HG02970 (cell line): ENCODE results near the gene DNAH5.
"Not testable (repeated sequence)": the region's sequence is repeated elsewhere in the genome, so short reads cannot be mapped to it uniquely, and the experiment has no call there.

ENCODE experiments used
- ATAC-seq: cut with Tn5 transposase; IDR thresholded peaks from one replicate; pipeline ENCODE4 v1.9.1; 2021; ENCODE audit warnings: mild to moderate bottlenecking, moderate library complexity, moderate number of reproducible peaks; ENCODE audit not compliant: unreplicated experiment, low FRiP score

Gene DNAH5, protein sequence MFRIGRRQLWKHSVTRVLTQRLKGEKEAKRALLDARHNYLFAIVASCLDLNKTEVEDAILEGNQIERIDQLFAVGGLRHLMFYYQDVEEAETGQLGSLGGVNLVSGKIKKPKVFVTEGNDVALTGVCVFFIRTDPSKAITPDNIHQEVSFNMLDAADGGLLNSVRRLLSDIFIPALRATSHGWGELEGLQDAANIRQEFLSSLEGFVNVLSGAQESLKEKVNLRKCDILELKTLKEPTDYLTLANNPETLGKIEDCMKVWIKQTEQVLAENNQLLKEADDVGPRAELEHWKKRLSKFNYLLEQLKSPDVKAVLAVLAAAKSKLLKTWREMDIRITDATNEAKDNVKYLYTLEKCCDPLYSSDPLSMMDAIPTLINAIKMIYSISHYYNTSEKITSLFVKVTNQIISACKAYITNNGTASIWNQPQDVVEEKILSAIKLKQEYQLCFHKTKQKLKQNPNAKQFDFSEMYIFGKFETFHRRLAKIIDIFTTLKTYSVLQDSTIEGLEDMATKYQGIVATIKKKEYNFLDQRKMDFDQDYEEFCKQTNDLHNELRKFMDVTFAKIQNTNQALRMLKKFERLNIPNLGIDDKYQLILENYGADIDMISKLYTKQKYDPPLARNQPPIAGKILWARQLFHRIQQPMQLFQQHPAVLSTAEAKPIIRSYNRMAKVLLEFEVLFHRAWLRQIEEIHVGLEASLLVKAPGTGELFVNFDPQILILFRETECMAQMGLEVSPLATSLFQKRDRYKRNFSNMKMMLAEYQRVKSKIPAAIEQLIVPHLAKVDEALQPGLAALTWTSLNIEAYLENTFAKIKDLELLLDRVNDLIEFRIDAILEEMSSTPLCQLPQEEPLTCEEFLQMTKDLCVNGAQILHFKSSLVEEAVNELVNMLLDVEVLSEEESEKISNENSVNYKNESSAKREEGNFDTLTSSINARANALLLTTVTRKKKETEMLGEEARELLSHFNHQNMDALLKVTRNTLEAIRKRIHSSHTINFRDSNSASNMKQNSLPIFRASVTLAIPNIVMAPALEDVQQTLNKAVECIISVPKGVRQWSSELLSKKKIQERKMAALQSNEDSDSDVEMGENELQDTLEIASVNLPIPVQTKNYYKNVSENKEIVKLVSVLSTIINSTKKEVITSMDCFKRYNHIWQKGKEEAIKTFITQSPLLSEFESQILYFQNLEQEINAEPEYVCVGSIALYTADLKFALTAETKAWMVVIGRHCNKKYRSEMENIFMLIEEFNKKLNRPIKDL (N-terminal part only)

DNA sequence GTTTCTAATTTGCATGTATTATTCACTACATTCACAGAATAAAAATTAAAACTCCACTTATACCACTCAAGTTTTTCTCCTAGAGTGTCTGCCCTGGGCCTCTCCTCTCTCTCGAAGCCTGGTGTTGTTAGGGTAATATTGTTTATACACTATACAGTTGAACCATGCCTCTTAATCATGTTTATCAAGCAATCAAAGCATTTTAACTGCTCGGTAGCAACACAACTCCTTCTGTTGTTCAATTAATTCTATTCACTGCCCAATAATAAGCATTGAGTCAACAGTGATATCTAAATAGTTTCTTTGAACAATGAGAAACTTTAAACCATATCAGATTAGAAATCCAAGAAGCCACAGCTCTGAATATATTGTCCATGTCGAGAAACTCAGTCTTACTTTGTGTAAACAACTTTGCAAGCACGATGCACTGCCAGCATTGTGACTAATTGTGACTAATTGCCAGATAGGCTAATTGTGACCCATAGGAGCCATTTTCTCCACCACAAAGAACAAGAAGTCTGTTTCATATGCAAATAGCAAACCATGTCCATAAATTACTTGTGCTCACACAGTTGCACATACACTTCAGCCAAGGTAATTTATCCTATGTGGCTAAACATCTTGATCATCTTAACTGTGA, at the start of gene DNAH5:
Gene DNAH5, minus strand, starts transcription at position 129 of the 640 bp plus-strand sequence. CDS start 250 bp downstream, outside the sequence.
- ATAC-seq: no peak

DNA sequence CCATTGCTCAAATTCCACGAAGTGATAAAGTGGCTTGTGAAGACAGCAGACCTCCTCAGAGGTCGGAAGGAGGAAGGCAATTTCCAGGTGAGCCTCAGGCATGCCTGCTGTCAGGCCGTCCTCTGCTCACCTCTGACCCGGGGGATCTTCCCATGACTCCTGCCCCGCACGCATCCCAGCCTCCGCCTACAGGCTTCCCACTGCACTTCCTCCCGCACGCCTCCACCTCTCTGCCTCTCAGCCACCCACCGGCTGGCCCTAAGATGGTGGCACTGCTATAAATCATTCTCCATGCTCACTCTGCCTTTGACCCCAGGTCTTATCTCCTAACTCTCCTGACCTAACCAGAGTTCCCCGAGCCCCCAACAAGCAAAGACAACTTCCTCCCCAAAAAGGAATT, 49.4 kb upstream of the DNAH5 start:
- ATAC-seq: no peak

DNA sequence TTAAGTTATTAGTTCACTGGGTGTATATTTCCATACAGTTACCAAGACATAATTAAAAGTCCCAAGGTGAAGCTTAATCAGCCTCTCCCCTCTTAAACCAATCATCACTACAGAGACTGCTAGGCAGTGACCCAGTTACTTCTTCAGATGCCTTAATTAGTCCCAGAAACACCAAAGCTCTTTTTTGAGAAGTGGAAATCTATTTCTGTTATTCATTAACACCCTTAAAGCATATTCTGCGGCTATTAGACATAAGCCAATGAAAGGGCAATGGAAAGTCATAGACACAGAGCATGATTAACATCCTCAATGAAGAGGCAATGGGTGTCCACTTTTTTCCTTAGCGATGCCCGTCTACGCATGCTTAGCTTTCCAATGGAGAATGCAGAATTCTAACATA, 48.3 kb upstream of the DNAH5 start:
- ATAC-seq: no peak

DNA sequence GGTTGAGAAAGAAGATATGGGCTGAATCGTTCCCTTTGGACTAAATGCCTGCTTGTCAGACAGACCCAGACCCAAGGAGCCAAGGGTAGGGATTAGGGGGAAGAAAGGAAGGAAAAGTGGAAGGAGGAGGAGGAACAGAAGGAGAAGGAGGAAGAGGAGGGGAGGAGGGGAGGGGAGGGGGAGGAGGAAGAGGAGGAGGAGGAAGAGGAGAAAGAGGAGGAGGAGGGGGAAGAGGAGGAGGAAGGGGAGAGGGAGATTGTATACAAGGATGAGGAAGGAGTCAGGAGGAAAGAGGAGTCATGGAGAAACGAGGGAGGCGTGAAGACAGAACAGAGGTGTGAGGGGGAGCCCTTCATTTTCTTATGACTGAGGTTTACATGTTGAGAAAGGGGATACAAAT, 46.9 kb upstream of the DNAH5 start:
- no peak for ATAC-seq

DNA sequence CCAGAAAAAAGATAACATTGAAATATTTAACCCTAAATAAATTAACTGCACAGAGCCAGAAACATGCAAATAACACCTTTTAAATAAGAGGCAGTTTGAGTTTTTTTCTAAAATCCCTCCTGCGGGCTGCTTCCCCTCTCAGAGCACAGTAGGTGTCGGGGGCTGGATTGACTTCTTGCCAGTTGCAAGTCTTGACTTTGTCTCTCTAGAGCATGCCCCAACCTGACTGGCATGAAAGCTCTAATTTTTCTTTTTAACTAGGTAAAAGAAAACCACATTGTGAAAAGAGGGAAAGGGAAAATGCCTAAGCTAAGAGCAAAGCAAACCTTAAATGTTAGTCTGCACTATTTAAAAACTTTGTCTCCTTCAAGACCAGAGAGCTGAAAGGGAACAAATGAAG, 46.4 kb upstream of the DNAH5 start:
- no peak for ATAC-seq

DNA sequence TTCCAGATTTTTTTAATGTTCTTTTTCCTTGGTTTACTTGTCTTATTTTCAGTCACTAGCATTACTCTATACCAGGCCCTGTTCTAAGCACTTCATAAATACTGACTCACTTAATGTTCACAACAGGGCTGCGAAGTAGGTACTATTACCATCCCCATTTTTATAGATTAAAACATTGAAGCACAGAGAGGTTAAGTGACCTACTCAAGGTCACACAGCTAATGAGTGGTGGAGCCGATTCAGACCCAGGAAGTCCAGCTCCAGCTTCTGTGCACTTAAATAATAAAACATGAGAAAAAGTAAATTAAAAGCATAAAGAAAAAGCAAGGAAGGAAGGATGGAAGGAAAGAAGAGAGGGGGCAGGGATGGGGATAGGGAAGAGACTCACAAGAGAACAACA, 45.3 kb upstream of the DNAH5 start:
- no peak for ATAC-seq

DNA sequence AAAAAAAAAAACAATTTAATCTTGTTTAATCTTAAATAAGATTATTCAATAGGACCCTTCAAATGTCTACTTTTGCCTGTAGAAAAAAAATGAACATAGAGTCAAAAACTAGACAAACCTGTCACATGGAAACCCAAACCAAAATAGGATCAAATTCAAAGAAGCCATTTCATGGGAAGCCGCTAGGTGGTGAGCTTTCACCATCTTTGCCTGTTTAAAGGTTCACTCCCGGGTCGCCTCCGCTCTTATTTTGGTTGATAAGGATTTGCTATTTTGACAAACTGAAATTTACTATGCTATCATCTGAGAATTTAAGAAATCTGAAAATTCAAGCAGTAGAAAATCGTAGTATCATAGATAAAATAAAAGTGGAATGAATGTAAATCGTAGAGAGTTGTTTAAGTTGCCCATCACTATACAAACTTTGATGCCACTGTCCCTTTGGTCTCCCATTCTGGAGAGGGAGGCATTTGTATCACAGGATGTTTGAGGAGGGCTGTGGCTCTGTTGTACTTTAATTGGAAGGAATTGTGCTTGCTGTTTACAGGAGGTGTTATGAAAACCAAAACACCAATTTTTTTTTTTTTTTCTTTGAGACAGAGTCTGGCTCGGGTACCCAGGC, 43.5 kb upstream of the DNAH5 start:
- no peak for ATAC-seq

DNA sequence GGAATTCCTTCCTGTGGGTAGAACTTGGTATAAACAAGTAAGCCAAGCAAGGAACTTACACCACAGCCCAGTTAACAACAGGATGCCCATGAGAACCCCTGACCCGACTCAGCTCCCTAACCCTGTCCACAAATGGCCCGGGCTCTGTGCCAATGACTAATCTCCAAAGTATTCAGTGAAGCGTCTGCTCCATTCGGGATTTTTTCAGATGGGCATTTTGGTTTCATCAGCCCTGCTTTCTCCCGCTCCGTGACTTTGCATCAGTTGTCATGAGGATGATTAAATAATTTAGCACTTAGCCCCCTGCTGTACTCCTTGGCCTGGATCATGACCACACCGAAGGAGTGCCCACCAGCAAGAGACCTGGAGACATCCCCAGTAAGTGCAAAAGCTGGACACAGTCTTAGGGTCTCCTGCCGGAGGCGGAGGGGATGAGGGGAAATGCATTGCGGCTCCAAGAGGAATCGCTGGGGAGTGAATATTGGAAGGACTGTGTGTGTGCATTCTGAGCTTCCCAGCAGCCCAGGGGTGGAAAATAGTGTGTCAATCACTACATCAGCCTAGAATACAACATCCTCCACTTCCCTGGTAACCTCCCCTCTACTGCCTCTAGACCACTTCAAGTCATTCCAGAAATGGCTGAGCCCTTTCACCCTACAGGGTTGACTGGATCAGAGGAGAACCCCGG, 41.4 kb upstream of the DNAH5 start:
- no peak for ATAC-seq

DNA sequence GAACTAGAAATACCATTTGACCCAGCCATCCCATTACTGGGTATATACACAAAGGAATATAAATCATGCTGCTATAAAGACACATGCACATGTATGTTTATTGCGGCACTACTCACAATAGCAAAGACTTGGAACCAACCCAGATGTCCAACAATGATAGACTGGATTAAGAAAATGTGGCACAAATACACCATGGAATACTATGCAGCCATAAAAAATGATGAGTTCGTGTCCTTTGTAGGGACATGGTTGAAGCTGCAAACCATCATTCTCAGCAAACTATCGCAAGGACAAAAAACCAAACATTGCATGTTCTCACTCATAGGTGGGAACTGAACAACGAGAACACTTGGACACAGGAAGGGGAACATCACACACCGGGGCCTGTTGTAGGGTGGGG, 40.4 kb upstream of the DNAH5 start:
- not testable (repeated sequence) for ATAC-seq

DNA sequence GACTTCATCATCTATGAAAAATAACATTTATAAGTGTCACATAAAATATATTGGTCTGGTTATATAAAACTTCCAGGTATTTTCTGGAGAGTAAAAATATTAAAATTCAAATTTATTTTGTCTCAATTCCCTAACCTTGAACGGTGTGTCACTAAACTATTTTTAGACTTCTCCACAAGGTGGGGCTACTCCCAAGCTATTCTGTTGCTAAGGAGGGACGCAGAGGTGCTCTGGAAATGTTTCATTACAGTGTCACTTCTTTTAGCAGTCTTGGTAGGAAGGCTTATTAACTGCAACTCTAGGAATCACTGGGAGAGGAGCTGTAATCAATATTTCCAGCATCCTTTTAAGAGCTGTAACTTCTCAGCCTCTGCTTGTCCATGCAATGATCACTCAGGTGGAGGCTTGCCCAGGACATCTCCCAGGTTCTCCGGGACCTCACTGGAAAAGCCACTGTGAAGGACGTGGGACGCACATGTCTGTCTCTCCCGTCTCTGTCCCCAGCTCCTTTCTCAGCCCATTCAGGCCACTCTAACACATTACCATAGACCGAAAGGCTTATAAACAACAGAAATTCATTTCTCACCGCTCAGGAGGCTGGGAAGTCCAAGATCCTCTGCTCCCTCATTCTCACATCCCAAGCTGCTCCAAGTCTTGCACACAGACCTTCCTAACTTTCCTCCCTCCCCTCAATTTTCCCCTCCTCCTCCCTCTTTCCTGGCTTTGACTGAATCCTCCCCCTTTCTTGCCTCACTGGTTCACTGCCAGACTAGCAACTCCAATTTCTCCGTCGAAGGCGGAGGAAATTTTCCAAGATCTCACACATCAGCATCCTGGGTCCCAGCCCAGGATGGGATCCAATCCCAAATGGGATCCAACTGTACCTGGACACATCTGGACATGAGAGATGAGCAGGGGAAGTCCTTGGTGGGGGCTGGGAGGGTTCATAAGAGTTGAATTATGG, 32.7 kb upstream of the DNAH5 start:
- ATAC-seq: no peak

DNA sequence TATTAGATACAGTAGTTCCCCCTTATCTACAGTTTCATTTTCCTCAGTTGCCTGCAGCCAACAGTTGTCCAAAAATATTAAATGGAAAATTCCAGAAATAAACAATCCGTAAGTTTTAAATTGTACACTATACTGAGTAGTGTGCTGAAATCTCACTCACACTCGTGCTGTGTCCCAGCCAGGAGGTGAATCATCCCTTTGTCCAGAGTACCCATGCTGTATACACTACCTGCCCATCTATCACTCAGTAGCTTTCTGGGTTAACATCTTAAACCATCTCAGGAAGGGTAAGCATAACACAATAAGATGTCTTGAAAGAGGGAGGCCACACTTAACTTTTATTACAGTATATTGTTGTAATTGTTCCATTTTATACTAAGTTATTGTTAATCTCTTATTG, 31.7 kb upstream of the DNAH5 start:
- ATAC-seq: no peak

DNA sequence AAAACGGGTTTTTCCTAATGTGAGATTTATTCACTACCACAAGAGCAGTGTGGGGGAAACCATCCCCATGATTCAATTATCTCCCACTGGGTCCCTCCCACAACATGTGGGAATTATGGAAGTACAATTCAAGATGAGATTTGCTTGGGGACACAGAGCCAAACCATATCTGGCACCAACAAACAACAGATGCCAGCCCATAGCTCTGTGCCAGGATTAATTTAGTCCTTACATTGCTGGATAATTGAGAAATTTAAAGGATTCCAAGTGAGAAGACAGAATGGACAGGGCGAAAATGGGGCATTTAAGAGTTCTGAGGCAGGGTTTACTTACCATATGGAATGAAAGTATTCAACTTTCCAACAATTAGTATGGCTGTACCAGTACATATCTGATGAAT, 30.8 kb upstream of the DNAH5 start:
- ATAC-seq: no peak

DNA sequence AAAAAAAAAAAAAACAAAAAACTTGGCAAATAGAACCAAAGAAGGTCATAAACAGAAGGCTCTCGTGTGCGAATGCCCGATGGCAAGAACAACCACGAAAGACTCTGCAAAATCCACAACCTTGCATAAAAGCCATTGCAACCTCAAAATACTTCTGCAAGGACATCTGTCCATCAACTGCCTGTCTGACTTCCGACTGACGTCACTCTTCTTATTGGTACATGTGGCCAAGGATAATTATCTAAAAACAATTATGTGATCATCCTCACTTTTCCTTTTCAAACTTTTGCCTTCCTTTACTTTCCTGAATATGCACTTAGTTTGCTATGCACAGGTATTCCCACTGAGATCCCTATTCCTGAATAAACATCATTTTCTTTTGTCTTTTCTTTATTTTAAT, 29.2 kb upstream of the DNAH5 start:
- ATAC-seq: no peak

DNA sequence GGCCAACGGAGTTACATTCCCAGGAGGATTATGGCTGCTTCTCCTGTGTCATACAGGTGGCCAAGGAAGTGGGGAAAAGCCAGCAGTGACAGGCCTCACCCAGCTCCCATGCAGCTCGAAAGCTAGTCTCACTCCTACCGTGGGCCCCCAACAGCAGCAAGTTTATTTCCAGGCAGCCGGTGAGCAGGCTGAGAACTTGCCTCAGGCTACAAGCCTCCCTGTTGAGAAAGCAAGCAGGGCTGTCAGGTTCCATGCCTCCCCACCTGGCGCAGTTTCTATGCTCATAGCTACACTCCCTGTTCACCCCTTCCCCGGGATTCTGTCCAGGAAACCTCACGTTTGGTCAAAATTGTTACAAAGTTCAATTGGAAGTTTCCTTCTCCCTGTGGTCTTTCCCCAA, 27.5 kb upstream of the DNAH5 start:
- ATAC-seq: no peak

DNA sequence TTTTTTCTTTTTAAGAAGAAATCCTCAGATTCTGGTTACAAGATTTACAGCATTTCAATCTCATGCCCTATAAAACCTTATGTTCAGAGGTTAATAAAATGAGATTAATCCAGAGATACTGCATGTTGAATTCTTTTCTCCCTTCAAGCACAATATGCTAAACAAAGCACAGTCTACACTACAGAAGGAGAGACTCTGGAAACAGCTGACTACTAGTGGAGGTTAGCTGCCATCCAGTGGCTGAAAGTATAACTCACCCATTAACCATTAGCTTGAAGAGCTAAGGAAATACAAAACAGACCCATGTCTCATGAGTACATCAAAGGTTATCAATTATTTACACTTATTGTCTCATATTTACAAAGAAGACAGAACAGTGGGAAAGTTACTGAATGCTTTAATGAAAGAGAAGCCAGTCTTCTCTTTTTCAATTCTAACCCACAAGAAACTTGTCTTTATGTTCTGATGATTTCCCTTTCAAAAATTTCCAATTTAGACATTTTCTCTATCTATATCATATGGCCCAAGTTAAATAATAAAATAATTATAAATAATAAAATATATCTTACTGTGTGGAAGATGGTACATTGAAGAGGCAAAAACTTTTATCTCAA, 12.7 kb upstream of the DNAH5 start:
- peak; percentile 86 for ATAC-seq

DNA sequence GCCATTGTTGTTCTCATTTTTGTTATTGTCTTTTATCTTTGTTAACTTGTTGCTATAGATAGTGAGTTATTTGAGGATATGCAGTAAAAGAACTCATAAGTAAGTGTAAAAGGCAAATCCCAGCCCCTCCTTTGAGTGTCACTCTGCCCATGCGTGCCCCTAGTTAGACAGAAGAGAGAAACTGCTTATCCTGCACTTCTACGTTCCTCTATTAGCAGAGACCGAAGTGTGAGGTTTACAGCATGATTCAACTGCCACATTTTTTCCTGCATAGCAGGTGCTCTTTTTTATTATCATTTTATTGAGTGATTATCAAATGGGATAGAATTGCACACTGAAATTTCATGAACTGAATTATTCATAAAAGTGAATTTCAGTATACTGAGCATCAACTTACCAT, 12.0 kb upstream of the DNAH5 start:
- no peak for ATAC-seq

DNA sequence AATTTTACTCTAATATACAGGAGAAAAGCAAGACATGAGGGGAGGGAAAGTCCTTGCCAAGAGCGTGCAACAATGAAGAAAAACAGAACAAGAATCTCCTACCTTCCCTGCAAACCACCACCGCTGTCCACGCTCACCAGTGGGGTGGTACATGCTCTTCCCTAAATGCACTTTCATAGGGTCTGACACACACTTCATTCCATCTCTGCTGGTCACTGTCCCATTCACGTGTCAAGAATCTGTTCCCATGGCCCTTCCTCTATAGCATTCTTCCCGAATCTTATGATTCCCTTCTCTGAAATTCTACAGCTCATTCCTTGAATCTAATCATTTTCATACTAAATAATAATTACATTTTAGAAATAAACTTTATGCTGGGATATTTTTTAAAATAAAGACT, 11.4 kb upstream of the DNAH5 start:
- no peak for ATAC-seq

DNA sequence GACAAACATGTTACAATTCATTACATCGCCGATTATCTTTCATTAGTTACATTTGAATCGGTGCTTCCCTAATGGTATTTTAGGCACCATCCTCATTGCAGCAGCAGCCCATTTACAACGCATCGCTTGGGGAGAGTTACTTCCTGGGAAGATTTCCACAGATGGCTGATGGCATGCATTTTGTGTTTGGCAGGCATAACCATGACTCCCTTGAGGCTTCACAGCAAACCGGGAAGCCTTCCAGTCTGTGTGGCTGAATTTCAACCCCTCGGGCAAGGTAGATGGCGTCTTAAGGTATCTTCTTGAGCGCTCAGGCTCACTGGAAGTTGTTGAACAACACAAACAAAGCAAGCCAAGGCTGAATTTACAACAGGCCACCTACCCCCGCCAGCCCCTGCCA, 1.6 kb upstream of the DNAH5 start:
- no peak for ATAC-seq
